ENCODE measurements around the gene CST8.

DNA sequence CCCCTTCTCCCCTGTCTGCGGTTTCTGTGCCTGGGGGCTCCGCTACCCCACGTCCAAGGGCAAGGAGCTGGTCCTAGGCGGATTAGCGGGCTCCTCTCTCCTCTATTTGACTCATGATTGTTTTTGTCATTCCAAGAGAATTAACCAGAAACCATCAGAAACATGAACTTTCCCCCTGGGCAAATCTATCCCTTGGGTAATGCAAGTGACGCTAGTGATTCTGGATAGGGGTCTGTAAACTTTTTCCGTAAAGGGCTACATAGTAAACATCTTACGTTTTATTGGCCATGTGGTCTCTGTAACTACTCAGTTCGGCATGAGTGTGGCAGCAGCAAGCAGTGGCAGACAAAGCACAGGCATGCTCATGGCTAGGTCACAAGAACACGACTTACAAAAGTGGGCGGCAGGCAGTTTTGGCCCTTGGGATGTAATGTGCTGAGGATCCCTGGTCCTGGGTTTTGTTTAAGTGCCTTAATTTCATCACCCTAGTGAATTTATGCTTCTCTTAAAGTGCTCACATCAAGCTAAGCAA lies 38.9 kb upstream of the CST8 start:
- TF ChIP-seq, protein P1, sequence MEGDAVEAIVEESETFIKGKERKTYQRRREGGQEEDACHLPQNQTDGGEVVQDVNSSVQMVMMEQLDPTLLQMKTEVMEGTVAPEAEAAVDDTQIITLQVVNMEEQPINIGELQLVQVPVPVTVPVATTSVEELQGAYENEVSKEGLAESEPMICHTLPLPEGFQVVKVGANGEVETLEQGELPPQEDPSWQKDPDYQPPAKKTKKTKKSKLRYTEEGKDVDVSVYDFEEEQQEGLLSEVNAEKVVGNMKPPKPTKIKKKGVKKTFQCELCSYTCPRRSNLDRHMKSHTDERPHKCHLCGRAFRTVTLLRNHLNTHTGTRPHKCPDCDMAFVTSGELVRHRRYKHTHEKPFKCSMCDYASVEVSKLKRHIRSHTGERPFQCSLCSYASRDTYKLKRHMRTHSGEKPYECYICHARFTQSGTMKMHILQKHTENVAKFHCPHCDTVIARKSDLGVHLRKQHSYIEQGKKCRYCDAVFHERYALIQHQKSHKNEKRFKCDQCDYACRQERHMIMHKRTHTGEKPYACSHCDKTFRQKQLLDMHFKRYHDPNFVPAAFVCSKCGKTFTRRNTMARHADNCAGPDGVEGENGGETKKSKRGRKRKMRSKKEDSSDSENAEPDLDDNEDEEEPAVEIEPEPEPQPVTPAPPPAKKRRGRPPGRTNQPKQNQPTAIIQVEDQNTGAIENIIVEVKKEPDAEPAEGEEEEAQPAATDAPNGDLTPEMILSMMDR (IDR thresholded peaks at IDR 0.05) = no peak
- no peak for TF ChIP-seq POLR2A (IDR thresholded peaks at IDR 0.05)
